ENCODE measurements around the gene ARID3A. TPM values are rescaled to one million over a fixed set of nuclear protein-coding genes. Genes with fewer than 3 reads are reported as not detected.

The ARID3A gene
- polyA plus RNA-seq, 1 donor: 11.4 TPM

GRCh38 chr19:1003283-1003682 is 77.4 kb downstream of the ARID3A start:
- no peak for DNase-seq (ENCODE audit: low read depth)

GRCh38 chr19:1004204-1004802 is 78.5 kb downstream of the ARID3A start:
- no peak for DNase-seq (ENCODE audit: low read depth)

GRCh38 chr19:1004803-1005664 is 79.2 kb downstream of the ARID3A start:
- no peak for DNase-seq (ENCODE audit: low read depth)

- DNase-seq (ENCODE audit: low read depth): no peak
These were observed 81.0 kb downstream of the ARID3A start for GRCh38 chr19:1006711-1007398.

DNA sequence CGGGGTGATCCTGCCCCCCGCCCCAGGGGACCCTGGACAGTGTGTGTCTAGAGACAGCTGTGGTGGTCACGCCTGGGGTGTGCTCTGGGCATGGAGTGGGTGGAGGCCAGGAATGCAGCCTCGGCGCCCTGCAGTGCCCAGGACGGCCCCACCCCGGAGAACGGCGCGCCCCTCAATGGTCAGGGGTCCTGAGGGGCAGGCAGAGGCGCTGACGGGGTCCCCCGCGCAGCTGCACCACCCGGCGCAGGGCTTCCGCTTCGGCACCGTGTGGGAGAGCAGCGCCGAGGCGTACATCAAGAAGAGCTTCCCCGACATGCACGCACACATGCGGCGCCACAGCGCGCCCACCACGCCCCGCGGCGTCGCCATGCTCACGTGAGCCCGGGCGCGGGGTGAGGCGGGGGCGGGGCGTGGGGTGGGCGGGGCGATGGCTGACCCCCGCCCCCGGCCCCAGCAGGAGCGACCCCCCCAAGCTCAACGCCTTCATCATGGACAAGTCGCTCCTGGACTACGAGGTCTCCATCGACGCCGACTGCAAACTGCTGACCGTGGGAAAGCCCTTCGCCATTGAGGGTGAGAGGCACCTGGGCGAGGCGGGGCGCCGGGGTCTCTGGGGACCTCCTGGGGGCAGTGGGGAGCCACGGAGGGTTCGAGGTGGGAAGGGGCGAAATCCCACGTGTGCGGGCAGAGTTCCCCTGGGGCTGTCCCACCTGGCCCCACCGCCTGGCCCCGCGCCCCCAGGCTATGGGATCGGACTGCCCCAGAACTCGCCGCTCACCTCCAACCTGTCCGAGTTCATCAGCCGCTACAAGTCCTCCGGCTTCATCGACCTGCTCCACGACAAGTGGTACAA is 81.8 kb downstream of the ARID3A start:
- DNase-seq (ENCODE audit: low read depth): no peak

DNA sequence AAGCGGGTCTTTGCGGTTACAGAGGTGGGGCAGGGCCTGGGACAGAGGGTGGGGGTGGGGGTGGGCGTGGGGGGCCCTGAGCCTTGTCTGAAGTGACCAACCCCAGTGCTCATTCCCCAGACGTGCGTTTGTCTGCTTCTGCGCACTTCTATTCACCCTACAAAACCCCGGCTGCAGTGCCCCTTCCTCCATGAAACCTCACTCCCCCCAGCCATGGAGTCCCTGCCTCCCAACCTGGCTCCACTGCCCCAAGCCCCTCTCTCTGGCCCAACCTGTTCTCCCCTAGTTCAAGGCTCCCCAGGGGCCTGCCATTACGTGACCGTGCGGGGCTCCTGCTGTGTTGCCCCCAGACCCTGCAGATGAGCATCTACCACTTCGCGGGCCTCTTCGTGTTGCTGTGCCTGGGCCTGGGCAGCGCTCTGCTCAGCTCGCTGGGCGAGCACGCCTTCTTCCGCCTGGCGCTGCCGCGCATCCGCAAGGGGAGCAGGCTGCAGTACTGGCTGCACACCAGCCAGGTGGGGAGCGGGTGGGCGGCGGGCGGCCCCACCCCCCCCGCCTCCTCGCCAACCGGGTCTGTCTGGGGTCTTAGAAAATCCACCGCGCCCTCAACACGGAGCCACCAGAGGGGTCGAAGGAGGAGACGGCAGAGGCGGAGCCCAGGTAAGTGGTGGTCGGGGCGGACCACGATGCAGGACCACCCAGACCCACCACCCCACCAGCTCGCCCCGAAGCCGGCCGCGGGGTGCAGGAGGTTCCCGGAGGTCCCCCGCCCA is 82.6 kb downstream of the ARID3A start:
- no peak for DNase-seq (ENCODE audit: low read depth)

DNA sequence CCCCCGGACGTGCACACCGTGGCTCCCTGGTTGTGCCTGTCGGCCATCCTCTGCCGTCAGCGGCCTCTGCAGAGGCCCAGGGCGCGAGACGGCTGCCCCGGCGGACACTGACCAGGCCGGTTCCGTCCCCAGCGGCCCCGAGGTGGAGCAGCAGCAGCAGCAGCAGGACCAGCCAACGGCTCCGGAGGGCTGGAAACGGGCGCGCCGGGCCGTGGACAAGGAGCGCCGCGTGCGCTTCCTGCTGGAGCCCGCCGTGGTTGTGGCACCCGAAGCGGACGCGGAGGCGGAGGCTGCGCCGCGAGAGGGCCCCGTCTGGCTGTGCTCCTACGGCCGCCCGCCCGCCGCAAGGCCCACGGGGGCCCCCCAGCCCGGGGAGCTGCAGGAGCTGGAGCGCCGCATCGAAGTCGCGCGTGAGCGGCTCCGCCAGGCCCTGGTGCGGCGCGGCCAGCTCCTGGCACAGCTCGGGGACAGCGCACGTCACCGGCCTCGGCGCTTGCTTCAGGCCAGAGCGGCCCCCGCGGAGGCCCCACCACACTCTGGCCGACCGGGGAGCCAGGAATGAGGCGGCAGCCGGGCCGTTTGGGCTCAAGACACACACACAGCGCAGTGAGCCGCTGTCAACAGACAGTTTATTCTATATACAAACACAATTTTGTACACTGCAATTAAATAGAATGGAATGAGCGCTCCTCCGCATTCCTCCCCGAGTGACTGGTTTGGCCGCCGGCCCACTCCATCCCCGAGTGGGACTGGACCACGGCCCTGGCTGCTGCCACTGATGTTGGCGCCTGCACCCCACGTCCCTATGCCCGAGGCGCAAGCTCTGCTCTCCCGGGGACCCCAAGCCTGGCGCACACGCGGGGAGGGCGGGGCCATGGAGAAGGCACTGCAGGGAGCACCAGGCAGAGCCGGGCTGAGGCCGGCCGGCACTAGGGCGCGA is 83.5 kb downstream of the ARID3A start:
- DNase-seq (ENCODE audit: low read depth): no peak

GRCh38 chr19:1009981-1010538 is 84.2 kb downstream of the ARID3A start:
- no peak for DNase-seq (ENCODE audit: low read depth)

DNA sequence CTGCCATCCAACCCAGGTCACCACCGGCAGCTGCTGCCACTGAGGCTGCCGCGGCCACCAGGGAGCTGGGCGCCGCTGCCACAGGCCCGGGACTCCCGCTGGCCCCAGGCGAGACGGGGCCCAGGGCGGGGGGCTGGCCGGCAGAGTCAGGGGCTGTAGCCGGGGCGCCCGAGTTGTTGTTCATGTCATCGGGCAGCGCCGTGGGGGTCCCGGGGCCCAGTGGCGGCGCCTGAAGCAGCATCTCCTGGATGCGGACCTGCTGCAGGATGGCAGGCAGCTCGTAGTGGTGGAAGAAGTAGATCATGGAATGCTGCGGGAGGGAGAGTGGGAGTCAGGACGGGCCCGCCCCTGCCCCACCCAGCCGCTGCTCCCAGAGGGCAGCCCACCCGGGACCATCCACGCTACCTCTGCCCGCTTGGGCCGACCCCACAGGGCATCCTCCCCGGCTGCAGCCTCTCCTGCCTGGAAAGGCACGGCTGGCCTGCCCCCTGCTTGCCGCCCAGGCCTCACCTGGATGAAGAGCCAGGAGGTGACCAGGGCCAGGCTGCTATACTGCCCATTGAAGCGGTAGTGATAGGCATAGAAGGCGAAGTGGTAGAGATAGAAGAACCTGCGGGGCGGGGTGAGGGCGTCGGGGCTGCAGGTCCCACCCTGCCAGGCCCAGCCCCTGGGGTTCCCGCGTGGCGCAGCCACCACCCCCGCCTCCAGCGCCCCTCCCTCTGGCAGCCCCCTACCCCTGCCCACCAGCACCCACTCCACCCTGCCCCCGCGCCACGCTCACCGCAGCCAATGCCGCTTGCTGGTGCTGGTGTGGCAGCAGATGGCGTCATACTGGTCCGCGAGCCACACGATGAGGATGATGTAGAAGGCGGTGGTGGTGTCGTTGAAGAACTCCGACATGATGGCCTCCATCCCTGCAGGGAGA is 85.0 kb downstream of the ARID3A start:
- no peak for DNase-seq (ENCODE audit: low read depth)

DNA sequence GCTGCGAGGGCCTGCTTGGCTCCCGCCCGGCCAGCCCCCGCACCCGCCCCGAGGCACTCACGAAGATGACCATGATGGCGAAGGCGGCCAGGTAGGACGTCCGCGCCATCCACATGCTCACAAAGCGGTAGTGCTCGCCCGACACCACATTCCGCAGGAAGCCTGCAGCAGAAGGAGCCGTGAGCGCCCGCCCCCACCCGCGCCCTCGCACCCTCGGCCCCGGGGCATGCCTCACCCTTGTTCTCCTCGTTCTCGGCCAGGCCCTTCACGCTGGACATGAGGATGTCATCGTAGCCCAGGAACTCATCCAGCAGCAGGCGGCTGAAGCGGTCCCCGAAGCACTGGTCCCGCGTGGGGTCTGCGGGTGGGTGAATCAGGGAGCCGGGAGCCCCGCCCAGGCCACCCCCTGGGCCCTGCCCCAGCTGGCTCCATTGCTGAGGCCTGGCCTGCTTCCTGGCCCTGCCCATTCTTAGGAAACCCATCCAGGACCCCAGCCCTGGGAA is 86.0 kb downstream of the ARID3A start:
- no peak for DNase-seq (ENCODE audit: low read depth)

DNA sequence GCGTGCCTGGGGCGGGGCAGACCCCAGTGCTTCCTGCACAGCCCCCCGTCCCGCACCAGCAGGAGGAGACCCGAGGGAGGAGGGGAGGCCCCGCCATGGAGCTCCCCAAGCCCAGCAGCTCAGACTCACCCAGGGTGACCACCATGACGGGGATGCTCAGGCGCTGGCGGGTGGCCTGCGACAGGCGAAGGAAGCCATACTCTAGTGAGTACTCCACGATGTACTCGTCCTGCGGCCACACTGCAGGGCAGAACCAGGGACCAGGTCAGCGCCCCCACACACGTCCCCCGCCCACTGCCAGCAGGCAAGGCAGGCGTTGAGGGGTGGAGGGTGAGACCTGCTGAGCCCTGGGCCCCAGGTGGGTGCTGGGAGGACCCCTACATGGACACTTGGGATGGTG is 86.5 kb downstream of the ARID3A start:
- DNase-seq (ENCODE audit: low read depth): no peak

- DNase-seq (ENCODE audit: low read depth): no peak
These were observed 87.4 kb downstream of the ARID3A start for GRCh38 chr19:1013218-1013617.

DNA sequence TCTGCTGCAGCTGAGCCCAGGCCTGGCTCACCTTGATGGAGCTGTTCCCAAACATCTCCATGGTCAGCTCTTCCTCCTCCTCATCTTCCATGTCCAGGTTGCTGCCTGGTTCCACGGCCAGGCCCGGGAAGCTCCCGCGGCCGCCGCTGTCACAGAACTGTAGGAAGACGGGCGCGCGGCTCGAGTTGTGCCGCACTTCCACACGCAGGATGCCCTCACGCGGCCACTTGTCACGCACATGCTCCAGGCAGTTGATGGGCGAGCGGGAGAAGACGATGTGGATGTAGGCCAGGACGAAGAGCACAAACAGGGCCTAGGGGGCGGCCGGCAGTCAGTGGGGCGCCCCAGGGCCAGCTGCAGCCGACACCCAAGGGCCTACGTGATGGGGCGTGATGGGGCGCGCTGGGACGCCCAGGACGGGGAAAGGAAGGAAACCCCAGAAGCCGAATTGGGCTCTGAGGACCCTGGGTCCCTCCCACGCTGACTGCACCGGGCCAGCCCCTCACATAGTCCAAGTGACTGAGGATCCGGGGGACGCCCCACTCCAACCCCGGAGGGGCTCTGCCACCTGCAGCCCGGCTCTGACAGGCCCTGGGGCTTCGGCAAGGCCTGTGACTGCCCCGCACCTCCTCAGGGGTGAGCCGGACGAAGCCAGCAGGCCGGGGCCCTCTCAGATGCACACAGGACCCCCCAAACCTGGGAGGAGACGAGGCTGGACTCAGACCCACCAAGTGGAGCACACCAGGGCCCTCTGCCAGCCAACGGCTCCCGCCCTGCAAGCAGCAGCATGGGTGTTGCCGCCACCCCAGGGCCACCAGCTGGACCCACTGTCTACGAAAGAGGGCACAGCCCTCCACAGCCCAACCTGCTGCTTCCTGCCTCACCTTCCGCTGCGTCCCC is 88.6 kb downstream of the ARID3A start:
- DNase-seq (ENCODE audit: low read depth): no peak

GRCh38 chr19:1015061-1015781 is 89.4 kb downstream of the ARID3A start:
- no peak for DNase-seq (ENCODE audit: low read depth)

DNA sequence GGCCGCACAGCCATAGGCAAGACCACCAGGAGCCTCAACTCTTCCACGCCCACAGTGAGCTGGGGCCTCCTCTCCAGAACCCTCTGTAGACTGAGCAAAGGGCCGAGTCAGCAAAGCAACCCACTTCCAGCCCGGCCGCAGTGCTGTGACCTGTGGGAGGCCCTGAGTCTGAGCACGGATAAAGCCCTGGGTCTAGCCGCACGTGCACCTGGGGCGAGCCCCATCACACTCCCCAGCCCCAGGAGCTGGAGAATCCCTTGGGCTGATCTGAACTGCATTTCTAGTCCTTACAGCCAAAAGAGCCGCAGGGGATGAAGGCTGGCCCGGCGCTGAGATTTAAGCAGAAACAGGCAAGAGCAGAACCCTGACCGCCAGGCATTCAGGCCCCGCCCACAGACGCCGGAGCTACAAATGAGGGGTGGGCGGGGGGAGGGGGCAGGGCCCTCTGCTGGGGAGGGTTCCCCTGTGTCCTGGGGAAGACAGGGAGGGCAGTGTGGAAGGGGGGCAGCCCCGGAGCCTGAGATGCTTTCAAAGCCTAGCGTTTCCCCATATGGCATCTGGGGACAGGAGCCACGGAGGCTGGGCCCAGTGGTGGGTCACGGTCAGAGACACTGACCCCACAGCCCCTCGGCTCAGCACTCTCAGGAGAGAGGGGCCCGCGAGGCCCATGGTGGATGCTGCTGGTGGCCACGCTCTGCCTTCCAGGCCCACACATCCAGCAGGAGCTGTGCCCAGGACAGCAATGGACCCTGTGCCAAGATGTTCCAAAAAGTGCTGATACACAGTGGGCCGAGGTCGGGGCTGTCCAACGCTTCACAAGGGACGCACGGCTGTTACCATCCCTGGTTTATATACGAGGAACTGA is 90.2 kb downstream of the ARID3A start:
- no peak for DNase-seq (ENCODE audit: low read depth)
